Testis (tissue), 3 donors: ENCODE data around the gene ADAM17. TPM values are rescaled to one million over a fixed set of nuclear protein-coding genes. Genes with fewer than 3 reads are reported as not detected.

ENCODE experiments used
- DNase-seq: peaks from one replicate; pipeline ENCODE4 v3.0.0-alpha.2; 2019
- H3K27ac ChIP-seq, 2 donors: fragments of 200-600 bp; sonication (generic); one replicate each; pipeline ENCODE4 v1.5.1; 2019
- H3K27me3 ChIP-seq: fragments of 200-600 bp; sonication (generic); one replicate; pipeline ENCODE4 v1.5.1; 2019
- H3K36me3 ChIP-seq: fragments of 200-600 bp; sonication (generic); one replicate; pipeline ENCODE4 v1.5.1; 2017; ENCODE audit warnings: low read depth; ENCODE audit errors: missing control alignments
- H3K4me1 ChIP-seq: fragments of 200-600 bp; sonication (generic); one replicate; pipeline ENCODE4 v1.5.1; 2019
- H3K4me3 ChIP-seq, 2 donors: fragments of 200-600 bp; sonication (generic); one replicate each; pipeline ENCODE4 v1.5.1; 2017 to 2019
- H3K9me3 ChIP-seq: fragments of 200-600 bp; sonication (generic); one replicate; pipeline ENCODE4 v1.5.1; 2017
- CTCF ChIP-seq, 3 experiments: fragments of 450-650 bp in 2 of 3; fragments of 200-600 bp in 1 of 3; sonication (generic) in 1 of 3; IDR thresholded peaks; one replicate each; pipeline ENCODE4 v1.5.1; 2016 to 2019; ENCODE audit warnings: antibody characterized with exemption in 3 of 3, mild to moderate bottlenecking in 2 of 3, moderate library complexity in 1 of 3
- POLR2A ChIP-seq: fragments of 450-650 bp; IDR thresholded peaks from one replicate; pipeline ENCODE4 v1.6.1; 2017; ENCODE audit warnings: antibody characterized with exemption, mild to moderate bottlenecking, moderate library complexity
- WGBS, 2 donors: methylation state at CpG; one replicate each; pipeline ENCODE4 v1.1.5; 2018; 5-methylcytosine and 5-hydroxymethylcytosine counted together
- intact Hi-C: fragments of 100-400 bp; cut with DNase I; formaldehyde crosslinking; loops from one replicate; pipeline ENCODE4 v1.15.1; 2023; ENCODE audit warnings: low total_unique reads
- polyA plus RNA-seq: library from polyadenylated mRNA; stranded (reverse); fragments of 350-450 nt; fragmentation: Illumina TruSeq; extraction: RNeasy Lipid Tissue Mini Kit (QIAGEN cat#74804); gene quantifications from one replicate; pipeline ENCODE4 v1.2.3, GENCODE V29; 2014; ENCODE audit warnings: low read depth, low replicate concordance; ENCODE audit not compliant: insufficient read depth
- total RNA-seq, 2 donors: library from RNA; depleted of rRNA; stranded (reverse); fragments of >200 nt; gene quantifications; one replicate each; pipeline ENCODE4 v1.2.3, GENCODE V29; 2016

ADAM17 gene
- total and polyA plus RNA-seq, 3 donors from 2014 or later: 37.0 to 66.9 (median 61.6) TPM

GRCh38 chr2:9490789-9491188 is 64.8 kb downstream of the ADAM17 start:
- Histone ChIP-seq H3K27me3 (no peaks in the 10 kb centered on the region), H3K9me3 (no peaks in the 10 kb centered on the region), H3K27ac (no peak overlapping the region), H3K4me3 (no peak overlapping the region), H3K4me1 (peaks cover 3% of the 10 kb centered on the region), H3K36me3 (no peaks in the 10 kb centered on the region)
- intact Hi-C loops: no loop called here
- 73 to 81% methylated on average over 2 of the region's 2 CpGs for WGBS, 2 donors
- DNase-seq: no peak
- TF ChIP-seq CTCF (IDR thresholded peaks at IDR 0.05) (no peak), POLR2A (no peak)

- DNase-seq: no peak
- Histone ChIP-seq H3K4me3 (no peak overlapping the region), H3K4me1 (peaks cover 3% of the 10 kb centered on the region), H3K27ac (no peak overlapping the region), H3K27me3 (no peaks in the 10 kb centered on the region), H3K9me3 (no peaks in the 10 kb centered on the region), H3K36me3 (no peaks in the 10 kb centered on the region)
- TF ChIP-seq CTCF (IDR thresholded peaks at IDR 0.05) (no peak), POLR2A (no peak)
- intact Hi-C loops: no loop called here
- 100% methylated on average over 1 of the region's 1 CpG for WGBS, 2 donors
These were observed 66.8 kb downstream of the ADAM17 start for GRCh38 chr2:9488583-9489547.

GRCh38 chr2:9484533-9484932 is 71.1 kb downstream of the ADAM17 start:
- intact Hi-C loops: no loop called here
- no peak for DNase-seq
- WGBS, 2 donors: 84 to 90% methylated on average over 5 of the region's 5 CpGs
- no peak for TF ChIP-seq CTCF (IDR thresholded peaks at IDR 0.05)
- no peak for TF ChIP-seq POLR2A
- Histone ChIP-seq H3K27ac (no peak overlapping the region), H3K4me3 (no peak overlapping the region), H3K9me3 (no peaks in the 10 kb centered on the region), H3K27me3 (no peaks in the 10 kb centered on the region), H3K36me3 (no peaks in the 10 kb centered on the region), H3K4me1 (peaks cover 7% of the 10 kb centered on the region)

- intact Hi-C loops: no loop called here
- no peaks in the 10 kb centered on the region for H3K36me3 ChIP-seq
These were observed 72.5 kb downstream of the ADAM17 start for GRCh38 chr2:9483107-9483506.

More at GRCh38 chr2:9483107-9483506, 72.5 kb downstream of the ADAM17 start:
- DNase-seq: no peak
- Histone ChIP-seq H3K9me3 (no peaks in the 10 kb centered on the region), H3K4me1 (peaks cover 4% of the 10 kb centered on the region), H3K4me3 (no peak overlapping the region), H3K27me3 (no peaks in the 10 kb centered on the region), H3K27ac (no peak overlapping the region)
- TF ChIP-seq CTCF (IDR thresholded peaks at IDR 0.05) (no peak), POLR2A (no peak)
